ENCODE measurements around the gene ADAMTS17.

Gene ADAMTS17

GRCh38 chr15:100297812-100298211, 44.0 kb downstream of the ADAMTS17 start:
- DNase-seq (ENCODE audit: low spot score), result no peak
- TF ChIP-seq, protein P1, sequence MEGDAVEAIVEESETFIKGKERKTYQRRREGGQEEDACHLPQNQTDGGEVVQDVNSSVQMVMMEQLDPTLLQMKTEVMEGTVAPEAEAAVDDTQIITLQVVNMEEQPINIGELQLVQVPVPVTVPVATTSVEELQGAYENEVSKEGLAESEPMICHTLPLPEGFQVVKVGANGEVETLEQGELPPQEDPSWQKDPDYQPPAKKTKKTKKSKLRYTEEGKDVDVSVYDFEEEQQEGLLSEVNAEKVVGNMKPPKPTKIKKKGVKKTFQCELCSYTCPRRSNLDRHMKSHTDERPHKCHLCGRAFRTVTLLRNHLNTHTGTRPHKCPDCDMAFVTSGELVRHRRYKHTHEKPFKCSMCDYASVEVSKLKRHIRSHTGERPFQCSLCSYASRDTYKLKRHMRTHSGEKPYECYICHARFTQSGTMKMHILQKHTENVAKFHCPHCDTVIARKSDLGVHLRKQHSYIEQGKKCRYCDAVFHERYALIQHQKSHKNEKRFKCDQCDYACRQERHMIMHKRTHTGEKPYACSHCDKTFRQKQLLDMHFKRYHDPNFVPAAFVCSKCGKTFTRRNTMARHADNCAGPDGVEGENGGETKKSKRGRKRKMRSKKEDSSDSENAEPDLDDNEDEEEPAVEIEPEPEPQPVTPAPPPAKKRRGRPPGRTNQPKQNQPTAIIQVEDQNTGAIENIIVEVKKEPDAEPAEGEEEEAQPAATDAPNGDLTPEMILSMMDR (IDR thresholded peaks at IDR 0.05; ENCODE audit: extremely low read depth, missing control alignments), result no peak

GRCh38 chr15:100295939-100296565, 45.7 kb downstream of the ADAMTS17 start:
- TF ChIP-seq, protein P1 (IDR thresholded peaks at IDR 0.05; ENCODE audit: extremely low read depth, missing control alignments), result no peak
- DNase-seq (ENCODE audit: low spot score), result no peak

DNA sequence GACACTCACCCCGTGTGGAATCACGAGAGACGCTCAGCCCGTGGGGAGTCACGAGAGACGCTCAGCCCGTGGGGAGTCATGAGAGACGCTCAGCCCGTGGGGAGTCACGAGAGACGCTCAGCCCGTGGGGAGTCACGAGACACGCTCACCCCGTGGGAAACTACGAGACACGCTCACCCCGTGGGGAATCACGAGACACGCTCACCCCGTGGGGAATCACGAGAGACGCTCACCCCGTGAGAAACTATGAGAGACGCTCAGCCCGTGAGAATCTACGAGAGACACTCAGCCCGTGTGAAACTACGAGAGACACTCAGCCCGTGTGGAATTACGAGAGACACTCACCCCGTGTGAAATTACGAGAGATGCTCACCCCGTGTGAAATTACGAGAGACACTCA, 49.8 kb downstream of the ADAMTS17 start:
- TF ChIP-seq, protein P1 (IDR thresholded peaks at IDR 0.05; ENCODE audit: extremely low read depth, missing control alignments), result no peak
- DNase-seq (ENCODE audit: low spot score), result no peak

DNA sequence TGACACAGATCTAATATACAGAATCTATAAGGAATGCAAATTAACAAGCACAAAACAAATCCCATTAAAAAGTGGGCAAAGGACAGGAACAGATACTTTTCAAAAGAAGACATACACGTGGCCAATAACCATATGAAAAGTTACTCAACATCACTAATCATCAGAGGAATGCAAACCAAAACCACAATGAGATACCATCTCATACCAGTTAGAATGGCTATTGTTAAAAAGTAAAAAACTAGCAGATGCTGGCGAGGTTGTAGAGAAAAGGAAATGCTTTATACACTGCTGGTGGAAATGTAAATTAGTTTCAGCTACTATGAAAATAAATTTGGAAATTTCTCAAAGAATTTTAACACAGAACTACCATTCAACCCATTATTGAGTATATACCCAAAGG, 50.7 kb downstream of the ADAMTS17 start:
- TF ChIP-seq, protein P1 (IDR thresholded peaks at IDR 0.05; ENCODE audit: extremely low read depth, missing control alignments), result no peak
- no peak for DNase-seq (ENCODE audit: low spot score)

GRCh38 chr15:100285641-100286295, 56.0 kb downstream of the ADAMTS17 start:
- DNase-seq (ENCODE audit: low spot score), result no peak
- TF ChIP-seq, protein P1 (IDR thresholded peaks at IDR 0.05; ENCODE audit: extremely low read depth, missing control alignments), result no peak

DNA sequence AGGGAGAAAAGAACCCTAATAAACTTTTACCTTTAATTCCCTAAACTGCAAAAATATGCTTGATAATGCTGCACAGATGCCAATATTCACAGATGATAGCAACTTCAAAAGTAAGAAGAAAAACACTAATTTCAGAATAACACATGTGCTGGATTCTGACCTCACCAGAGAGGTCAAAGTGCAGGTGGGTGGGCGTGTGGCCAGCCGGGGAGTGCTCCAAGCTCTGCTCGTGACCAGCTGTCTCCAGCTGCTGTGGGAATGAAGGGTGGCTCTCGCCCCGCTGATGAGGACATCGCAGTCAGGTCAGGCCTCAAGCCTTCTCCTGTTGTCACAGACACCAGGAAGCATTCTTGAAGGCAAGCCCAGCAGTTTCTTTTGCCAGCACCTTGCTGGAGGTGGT, 57.1 kb downstream of the ADAMTS17 start:
- TF ChIP-seq, protein P1 (IDR thresholded peaks at IDR 0.05; ENCODE audit: extremely low read depth, missing control alignments), result no peak
- no peak for DNase-seq (ENCODE audit: low spot score)

GRCh38 chr15:100284191-100284590, 57.6 kb downstream of the ADAMTS17 start:
- DNase-seq (ENCODE audit: low spot score), result no peak
- TF ChIP-seq, protein P1 (IDR thresholded peaks at IDR 0.05; ENCODE audit: extremely low read depth, missing control alignments), result no peak
